GM12891 (cell line): ENCODE results near the gene ADPGK.

Experiments used
- PAX5 ChIP-seq: IDR thresholded peaks from 2 replicates; pipeline ENCODE4 v1.6.1; 2011; ENCODE audit warnings: low read length, moderate library complexity, mild to moderate bottlenecking; ENCODE audit not compliant: insufficient read depth, severe bottlenecking
- POLR2A ChIP-seq: IDR thresholded peaks from 2 replicates; pipeline ENCODE4 v1.6.1; 2011; ENCODE audit warnings: low read depth, low read length, control low read depth
- POLR2AphosphoS5 ChIP-seq: IDR thresholded peaks from 2 replicates; pipeline ENCODE4 v1.6.1; 2011; ENCODE audit warnings: low read depth, low read length, control low read depth
- POU2F2 ChIP-seq: IDR thresholded peaks from 2 replicates; pipeline ENCODE4 v1.6.1; 2011; ENCODE audit warnings: low read depth, mild to moderate bottlenecking, control low read depth, low read length, moderate library complexity
- SPI1 ChIP-seq: IDR thresholded peaks from 2 replicates; pipeline ENCODE4 v1.6.1; 2011; ENCODE audit warnings: low read depth, low read length, control low read depth
- TAF1 ChIP-seq: IDR thresholded peaks from 2 replicates; pipeline ENCODE4 v1.6.1; 2011; ENCODE audit warnings: low read depth, low read length, control low read depth

GRCh38 chr15:72727154-72727553, 56.4 kb downstream of the ADPGK start:
- TF ChIP-seq POLR2A, result no peak
- no peak for TF ChIP-seq SPI1
- TF ChIP-seq TAF1, result no peak
- TF ChIP-seq POLR2AphosphoS5, result no peak
- TF ChIP-seq PAX5, result no peak
- no peak for TF ChIP-seq POU2F2
